NCI-H2081 (cell line): ENCODE measurements around the gene UCK2.

Source experiments
- DNase-seq, 2 experiments: peaks; one replicate each; lab custom pipeline; 2025; lab: John Stamatoyannopoulos, UW

Gene UCK2

DNA sequence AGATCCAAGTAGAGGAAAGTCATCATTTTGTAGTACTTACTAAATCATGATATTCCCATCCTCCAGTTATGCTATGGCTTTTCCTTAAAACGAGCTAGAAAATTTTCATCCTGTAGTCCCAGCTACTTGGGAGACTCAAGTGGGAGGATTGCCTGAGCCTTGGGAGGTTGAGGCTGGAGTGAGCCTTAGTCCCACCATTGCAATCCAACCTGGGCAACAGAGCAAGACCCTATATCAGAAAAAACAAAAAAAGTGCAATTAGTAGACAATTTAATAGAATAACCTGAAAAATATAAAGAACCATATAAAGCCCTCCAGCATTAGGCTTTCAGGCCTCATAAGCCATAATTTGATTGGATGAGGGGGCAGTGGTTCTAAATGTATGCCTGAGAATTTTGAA is 6.8 kb downstream of the UCK2 start:
- DNase-seq, result no peak

DNA sequence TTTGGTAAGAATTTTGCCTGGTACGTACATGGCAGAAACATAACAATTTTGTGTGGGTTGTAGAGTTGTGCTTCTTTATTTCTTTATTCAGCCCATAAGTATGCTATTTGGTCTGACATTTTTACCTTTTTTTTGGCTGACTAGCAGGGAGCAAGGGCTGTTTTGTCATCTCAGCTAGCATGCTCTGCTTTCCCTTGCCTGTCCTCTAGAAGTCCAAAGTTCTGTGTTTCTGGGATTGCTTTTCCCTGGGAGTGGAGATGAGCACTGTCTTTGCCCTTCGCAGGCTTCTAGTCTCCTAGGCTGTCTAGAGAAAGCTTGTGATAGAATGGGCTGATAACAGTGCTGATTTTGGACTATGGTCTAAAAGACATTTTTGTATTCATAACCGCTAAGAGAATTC is 7.5 kb downstream of the UCK2 start:
- DNase-seq, result no peak

DNA sequence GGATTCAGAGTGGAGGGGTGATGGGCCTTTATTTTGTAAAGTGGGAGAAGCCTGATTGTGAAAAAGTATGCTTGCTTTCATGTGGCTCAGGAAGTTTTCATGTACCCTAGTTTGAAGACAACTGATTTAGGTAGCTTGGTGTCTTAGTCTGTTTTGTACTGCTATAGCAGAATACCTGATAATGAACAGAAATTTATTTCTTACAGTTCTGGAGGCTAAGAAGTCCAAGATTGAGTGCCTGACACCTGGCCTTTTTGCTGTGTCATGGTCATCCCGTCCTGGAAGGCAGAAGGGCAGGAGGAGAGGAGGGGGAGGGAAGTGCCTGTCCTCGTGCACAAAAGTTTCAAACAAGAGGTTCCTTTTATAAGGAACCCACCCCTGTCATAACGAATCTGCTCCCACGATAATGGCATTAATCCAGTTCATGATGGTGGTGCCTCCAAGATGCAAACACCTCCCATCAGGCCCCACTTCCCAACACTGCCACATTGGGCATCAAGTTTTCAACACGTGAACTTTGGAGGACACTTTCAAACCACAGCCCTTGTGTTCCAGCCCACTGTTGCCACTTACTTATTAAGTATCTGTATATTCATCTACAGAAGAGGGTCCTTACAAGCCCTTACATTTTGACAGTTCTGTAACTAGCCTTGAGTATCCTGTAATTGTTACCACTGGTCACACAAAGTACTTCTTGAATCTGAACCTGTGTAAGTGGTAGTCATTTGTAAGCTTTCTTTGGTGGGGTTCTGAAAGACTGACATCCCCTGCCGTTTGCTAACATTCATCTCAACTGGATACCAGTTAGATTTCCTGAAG is 9.5 kb downstream of the UCK2 start:
- no peak for DNase-seq

DNA sequence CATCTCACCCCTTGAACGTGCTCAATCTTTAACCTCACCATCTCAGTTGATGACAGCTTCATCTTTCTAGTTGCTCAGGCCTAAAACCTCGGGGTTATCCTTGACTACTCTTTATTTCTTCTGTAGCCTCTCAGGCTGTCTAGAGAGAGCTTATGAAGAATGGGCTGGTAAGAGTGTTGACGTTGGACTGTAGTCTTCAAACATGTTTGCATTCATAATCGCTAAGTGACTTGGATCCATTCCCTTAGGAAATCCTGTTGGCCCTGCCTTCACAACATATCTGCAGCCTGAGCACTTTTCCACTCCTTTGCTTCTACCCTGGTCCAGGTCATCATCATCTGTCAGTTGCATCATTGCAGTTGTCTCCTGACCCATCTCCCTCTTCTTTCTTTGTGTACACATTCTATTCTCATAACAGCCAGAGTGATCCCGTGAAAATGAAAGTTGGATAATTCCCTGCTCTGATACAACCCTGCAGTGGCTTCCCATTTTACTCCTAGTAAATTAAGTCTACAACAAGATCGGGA is 10.5 kb downstream of the UCK2 start:
- peak in 1 of 2 experiments; percentile 30 for DNase-seq

DNA sequence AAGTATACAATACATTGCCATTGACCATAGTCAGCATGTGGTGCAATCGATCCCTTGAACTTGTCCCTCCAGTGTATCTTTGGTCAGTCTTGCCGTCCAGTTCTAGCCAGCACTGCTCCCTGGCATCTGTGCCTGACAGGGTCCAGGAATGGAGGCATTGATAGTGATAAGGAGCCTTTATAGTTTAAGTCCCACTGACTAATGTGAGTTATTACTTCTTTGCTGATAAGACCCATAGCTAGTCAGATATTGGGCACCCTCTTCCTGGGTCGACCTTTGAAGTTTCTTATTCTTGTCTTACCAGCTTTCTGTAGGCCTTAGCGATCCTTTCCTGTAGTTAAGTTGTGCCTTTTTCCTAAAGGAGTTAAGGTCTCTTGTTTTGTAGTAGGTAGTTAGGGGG is 13.0 kb downstream of the UCK2 start:
- DNase-seq, result no peak

DNA sequence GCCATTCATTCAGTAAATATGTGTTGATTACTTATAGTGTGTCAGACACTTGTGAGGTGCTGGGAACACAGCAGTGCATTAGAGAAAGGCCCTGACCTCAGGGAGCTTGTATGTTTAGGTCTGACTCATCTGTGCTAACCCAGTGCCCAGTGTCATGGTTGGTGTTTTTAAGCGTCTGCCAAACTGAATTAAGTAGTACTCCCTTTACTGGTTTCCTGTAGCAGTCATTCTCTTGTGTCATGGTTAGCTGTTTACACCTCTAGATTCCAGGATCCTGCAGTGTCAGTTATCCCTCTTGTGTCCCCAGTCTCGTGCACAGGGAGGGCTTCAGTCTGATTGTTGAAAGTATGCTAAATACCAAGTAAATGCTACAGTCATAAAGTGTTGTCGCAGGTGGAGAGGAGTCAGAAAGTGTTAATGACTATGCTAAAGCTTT is 14.2 kb downstream of the UCK2 start:
- DNase-seq, result no peak

DNA sequence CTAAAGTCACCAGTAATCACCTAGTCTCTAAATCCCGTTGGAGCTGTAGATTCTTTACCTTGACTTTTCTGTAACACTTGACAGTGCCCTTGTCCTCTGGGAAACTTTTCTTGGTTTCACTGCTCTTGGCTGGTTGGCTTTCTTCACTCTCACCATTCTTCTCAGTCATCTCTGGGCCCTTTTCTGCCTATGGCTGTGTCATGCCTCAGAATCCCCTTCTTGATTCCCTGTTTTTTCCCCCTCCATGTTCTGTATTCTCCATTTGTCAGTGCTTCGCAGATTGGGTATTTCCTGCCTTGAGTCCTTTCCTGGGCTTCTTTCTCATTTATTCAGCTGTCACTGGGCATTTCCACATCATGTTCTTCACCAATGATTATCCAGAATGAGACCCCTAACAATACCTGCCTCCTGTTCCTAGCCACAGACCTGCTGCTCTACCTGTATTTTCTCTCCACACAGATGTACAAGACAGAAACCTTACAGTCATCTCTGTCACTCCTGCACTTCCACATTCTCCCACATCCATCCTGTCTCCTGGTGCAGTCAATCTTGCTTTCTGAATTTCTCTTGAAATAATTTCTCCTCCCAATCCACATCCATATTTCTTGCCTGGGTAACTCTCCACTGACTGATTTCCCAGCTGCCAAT is 14.7 kb downstream of the UCK2 start:
- no peak for DNase-seq

DNA sequence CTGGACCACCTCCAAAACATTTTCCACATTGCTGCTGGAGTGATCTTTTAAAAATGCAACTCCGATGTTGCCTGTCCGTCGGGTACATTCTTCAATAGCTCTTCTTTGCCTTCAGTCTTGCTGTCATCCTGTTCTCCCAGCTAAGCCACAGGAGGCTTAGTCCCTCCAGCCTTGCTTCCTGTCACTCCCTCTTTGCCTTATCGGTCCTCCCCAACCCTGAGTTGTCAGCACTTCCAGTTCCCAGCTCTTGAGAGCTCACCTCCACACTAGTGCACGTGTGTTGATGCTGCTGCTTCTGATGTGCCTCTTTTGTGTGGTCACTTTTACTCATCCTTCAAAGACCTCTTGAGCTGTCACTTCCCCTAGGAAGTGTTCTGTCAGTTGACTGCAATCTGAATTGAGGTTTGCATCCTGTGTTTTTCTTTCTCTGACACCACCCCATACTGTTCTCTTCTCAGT is 15.3 kb downstream of the UCK2 start:
- peak in 1 of 2 experiments; percentile 9 for DNase-seq

DNA sequence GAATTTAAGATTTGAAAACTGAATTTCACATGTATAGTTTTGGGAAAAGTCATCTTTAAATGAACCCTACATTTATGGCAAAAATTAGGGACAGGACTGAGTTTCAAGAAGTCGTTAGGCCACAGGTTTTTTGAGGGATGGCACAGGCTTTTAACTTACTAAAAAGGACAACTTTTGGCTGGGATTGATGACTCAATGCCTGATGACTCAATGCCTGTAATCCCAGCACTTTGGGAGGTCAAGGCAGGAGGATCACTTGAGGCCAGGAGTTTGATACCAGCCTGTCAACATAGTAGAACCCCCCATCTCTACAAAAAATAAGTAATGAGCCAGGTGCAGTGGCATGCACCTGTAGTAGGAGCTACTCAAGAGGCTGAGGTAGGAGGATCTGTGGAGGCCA is 15.9 kb downstream of the UCK2 start:
- no peak for DNase-seq

DNA sequence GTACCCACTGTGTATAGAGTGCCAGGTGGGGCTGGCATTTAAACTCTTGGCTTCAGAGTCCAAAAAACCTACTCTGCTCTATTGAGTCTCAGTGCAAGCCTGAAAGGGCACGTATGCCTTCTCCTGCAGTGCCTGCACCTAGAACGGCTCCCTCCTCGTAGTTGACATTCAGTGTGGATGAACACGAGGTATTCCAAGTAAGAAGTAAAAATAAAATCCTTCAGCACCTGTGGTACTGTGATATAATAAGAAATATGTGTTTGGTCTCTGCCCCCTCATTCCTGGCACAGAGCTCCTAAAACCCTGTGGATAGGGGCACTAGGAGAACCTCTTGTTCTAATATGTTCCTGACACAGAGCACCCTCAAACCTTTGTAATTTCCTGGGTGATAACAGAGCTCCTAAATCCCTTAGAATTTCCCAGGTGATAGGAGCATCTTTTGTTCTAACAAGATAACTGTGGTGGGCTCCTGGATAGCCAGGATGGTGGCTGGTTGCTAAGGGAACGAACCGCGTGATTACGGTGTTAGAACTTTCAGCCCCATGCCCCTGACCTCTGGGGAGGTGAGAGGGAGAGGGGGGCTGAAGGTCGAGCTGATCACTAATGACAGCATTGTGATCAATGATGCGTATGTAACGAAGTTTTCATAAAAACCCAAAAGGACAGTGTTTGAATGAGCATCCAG is 16.8 kb downstream of the UCK2 start:
- DNase-seq, result peak; percentile 24 to 81

DNA sequence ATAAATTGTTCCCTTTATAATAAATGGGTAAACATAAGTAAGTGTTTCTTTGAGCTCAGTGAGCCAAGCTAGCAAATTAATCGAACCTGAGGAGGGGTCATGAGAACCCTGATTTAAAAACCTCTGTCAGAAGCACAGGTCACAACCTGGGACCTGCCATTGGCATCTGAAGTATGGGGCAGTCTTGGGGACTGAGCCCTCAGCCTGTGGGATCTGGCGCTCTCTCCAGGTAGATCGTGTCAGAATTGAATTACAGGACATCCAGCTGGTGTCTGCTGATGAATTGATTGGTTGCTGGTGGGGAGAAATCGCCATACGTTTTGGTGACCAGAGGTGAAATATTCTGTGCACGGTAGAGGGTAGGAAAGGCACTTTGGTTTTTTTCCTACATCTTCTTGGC is 17.5 kb downstream of the UCK2 start:
- no peak for DNase-seq

DNA sequence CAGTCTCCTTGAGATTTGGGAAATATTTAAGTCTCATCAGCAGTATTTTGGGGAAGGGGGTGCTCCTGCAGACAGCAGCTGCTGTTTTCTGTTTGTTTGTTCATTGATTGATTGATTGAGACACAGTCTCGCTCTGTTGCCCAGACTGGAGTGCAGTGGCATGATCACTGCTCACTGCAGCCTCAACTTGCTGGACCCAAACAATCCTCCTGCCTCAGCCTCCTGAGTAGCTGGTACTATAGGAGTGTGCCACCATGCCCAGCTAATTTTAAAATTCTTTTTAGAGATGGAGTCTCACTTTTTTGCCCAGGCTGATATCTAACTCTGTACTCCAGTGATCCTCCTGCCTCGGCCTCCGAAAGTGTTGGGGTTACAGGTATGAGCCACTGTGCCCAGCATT is 18.2 kb downstream of the UCK2 start:
- no peak for DNase-seq

DNA sequence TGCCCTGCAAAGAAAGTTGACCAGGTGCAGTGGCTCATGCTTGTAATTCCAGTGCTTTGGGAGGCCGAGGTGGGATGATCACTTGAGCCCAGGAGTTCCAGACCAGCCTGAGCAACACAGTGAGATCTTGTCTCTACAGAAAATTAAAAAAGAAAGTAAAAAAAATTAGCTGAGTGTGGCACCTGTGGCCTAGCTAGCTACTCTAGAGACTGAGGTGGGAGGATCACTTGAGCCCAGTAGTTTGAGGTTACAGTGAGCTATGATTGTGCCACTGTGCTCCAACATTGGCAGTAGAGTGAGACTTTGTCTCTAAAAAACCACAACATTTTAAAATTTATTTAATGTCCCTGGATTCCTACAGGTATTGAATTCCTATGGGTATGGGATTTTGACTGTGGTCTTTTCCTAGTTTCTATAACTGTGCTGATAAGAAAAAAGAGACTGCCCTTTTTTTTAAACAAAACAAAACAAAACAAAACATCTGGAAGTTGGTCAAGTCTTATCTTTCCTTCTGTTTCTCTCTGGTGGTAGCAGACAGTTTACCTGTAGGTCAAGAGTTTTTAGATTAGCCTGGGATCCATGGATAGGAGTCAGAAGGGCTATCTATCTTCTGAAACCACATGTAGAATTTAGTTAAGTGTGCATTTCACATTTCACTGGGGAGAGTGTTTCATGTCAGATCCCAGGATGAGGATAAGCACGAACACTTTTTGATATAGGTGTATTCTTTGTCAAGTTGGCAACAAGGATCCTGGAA is 18.8 kb downstream of the UCK2 start:
- DNase-seq, result no peak

DNA sequence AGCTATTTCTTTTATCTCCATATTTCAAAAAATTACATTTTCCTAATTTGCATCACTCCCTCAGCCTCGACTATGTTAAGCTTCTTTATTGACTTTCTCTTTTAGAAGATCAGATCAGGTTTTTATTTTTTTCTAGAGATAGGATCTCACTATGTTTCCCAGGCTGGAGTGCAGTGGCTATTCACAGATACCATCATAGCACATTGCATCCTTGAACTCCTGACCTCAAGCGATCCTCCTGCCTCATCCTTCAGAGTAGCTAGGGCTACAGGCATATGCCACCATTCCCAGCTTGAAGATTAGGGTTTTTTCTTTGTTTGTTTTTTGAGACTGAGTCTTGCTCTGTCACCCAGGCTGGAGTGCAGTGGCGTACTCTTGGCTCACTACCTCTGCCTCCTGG is 20.1 kb downstream of the UCK2 start:
- DNase-seq, result no peak

DNA sequence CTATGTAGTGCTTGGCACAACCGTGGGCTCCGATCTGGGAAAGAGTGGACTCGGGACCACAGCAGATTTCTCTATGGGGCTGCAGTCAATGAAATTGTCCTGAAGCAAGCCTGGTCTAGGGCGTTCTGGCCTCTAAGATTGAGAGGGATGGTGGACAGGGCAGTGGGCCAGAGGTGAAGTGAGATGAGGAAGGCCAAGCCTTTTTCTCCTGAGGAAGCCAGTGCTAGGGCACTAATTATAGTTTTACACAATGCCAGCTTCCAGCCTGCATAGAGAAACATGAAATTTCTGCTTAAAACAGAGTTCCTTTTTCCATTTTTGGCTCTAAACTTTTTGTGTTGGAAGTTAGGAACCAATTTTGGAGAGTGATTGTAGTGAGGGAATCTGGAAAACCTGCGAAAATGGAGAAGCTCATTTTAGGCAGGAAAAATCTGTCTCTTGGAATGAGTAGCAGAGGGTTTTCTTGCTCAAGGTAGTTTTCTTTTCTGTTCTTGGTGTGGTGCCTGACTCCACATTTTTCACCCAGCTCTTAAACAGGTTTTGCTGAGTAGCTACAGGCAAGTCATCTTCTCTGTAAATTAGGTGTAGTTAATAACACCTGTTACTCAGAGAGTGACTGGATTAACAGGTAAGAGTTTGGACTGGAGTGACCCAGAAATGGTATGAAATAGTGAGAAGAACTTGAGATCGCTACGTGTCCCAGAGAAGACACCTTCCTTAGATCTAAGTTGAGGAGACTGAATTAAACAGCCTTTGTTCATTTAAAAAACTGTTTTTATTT is 22.1 kb downstream of the UCK2 start:
- DNase-seq, result no peak

DNA sequence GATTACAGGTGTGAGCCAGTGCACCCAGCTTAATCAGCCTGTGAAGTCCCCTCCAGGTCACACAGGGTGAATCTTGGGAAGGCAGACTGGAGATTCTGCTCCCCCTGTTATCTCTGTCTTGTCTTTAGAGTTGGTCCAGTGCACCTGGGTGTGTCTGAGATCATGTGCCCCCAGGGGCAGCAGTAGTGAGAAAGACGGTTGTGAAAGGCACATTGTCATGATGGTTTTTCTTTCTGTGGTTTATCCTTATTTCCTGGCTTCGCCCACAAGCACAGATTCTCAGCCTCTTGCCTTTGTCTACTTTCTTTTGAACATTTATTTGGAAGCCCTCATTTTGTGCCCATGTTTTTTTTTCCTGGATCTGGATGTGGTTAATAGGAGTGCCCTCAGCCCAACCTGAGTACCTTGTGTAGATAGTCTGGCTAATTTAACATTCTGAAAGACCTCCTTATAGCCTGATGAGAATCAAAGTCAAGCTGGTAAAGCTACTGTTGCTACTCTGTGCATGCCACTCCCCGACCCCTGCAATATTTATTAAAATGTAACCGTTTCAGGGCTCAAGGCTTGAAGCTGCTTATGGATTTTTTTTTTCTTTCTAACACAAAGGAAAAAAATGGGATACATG is 23.7 kb downstream of the UCK2 start:
- no peak for DNase-seq

DNA sequence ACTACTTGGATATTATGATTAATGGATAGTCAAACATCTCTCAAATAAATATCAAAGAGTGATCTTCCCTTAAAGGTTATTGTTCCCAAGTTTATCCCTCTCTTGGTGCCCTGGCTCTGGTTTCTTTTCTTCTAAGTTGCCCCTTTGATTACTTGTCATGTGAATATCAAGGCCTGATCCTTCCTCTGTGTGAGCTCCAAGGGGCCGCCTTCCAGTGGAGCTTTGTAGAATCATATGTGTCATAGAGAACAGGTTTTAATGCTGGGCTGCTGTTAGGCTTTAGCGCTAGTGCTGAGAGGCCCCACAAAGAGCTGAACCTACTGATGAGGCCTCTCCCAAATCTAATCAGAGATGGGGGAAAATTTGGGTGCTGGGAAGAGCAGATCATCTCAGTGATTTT is 25.5 kb downstream of the UCK2 start:
- DNase-seq, result no peak

DNA sequence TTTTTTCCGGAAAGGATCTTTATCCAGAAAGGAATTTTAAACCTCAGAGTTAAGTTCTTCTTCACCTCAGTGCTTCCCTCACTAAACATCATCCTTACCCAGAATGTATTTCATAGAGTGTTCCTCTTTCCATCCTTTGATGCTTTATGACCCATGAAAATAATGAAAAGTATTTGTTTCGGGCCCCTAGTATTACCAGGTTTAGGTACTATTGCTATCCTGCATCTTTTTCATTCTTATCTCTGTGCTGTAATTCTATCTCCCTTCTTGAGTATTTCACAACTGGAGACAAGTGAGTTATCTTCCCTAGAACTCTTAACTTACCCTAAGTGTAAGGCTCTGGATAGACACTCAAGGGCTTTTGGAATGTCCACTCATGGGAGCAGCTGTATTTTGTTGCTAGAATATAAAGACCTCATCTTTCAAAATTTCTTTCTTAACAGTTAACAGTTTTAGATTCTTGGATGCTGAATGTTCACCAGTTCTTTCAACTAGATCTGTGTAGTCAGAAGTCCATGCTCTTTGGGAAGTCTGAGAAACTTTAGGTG is 26.2 kb downstream of the UCK2 start:
- DNase-seq, result no peak

DNA sequence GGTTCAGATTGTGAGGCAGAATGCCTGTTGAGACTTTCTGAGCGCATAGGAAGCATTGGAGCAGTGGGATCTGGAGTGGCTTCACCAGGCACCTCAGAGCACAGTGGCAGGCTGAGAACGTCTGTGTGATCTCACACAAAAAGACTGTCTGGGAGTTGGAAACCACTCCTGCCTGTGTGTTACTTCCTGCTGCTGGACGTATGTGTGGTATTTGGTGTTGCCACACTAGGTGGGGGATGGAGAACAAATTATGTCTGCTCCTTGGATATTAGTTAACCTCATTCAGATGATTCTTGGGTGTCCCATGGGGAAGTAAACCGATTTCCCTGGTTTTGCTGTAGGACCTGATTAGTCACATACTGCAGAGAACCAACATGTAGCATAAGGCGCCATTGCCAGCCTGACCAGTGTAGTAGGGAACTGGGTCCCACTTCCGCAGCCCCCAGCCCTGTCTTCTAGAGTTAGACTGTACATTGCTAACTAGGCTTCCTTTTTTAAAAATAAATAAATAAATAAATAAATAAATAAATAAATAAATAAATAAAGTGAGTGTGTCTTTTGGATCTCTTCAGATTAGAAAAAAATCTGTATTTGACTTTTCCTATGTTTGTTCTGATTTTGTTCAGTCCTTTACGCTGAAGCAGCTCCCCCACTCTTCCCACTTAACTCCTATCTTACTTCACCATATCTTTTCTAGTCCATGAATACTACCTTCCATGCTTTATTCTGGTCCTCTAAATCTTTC is 26.9 kb downstream of the UCK2 start:
- DNase-seq, result no peak
